HCT116 (cell line): ENCODE data around the gene STK32C. TPM values are rescaled to one million over a fixed set of nuclear protein-coding genes. Genes with fewer than 3 reads are reported as not detected.

Source experiments
- ATAC-seq: fragments of 200-7000 bp; cut with Tn5 transposase; 2 replicates; pipeline ENCODE4 v1.9.1; 2020; ENCODE audit warnings: mild to moderate bottlenecking, moderate library complexity
- BruUV-seq: library from RNA; stranded (reverse); fragments of 400-500 nt; replicated peaks from 2 replicates; lab custom pipeline; 2021; lab: Mats Ljungman, UMichigan
- CTCF ChIA-PET: fragments of 300-600 bp; sonication (Branson Sonifier 250); formaldehyde crosslinking; loops from one replicate; lab custom pipeline; 2021; ENCODE audit warnings: antibody characterized with exemption; lab: Charles Lee
- POLR2A ChIA-PET: fragments of 300-600, 350-600 bp; sonication (Branson Sonifier 250); formaldehyde crosslinking; loops from one replicate; lab custom pipeline; 2021; ENCODE audit warnings: antibody characterized with exemption; lab: Charles Lee
- RAD21 ChIA-PET, 2 experiments: fragments of 300-600 bp; sonication (Branson Sonifier 250); formaldehyde crosslinking; loops; one replicate each; lab custom pipeline; 2023; ENCODE audit warnings: low total read pairs in 2 of 2; ENCODE audit not compliant: uncharacterized antibody in 2 of 2, unreplicated experiment in 2 of 2, low non-redundant PET in 1 of 2; lab: Charles Lee
- DNase-seq: peaks from one replicate; pipeline ENCODE4 v3.0.0-alpha.2; 2010; ENCODE audit warnings: low read depth, low spot score
- H2AFZ ChIP-seq: fragments of 200-600 bp; shearing (Covaris generic), sonication (generic); 2 replicates; pipeline ENCODE4 v1.6.1; 2017; ENCODE audit warnings: low read depth, mixed run types, mixed read lengths, antibody characterized with exemption, low read length; ENCODE audit not compliant: poor library complexity, severe bottlenecking
- H3K27ac ChIP-seq: 2 replicates; pipeline ENCODE4 v1.5.1; 2012; ENCODE audit warnings: low read depth, low read length
- H3K27me3 ChIP-seq: fragments of 200-600 bp; sonication (generic); 2 replicates; pipeline ENCODE4 v1.6.1; 2016; ENCODE audit warnings: mixed run types, low read length, mixed read lengths; ENCODE audit not compliant: insufficient read depth
- H3K36me3 ChIP-seq, 2 experiments: fragments of 200-500 bp in 1 of 2; fragments of 200-600 bp in 1 of 2; sonication (Bioruptor generic) in 1 of 2; sonication (generic) in 1 of 2; 2 replicates each; pipeline versions ENCODE4 v1.5.1 to v1.6.1; 2014 to 2016; ENCODE audit warnings: low read length in 2 of 2, inconsistent platforms in 1 of 2, mixed read lengths in 1 of 2, mixed run types in 1 of 2; ENCODE audit not compliant: insufficient read depth in 2 of 2, control insufficient read depth in 1 of 2
- H3K4me1 ChIP-seq, 2 experiments: fragments of 200-600 bp in 1 of 2; sonication (generic) in 1 of 2; 2 replicates each; pipeline versions ENCODE4 v1.5.1 to v1.6.1; 2012 to 2017; ENCODE audit warnings: low read length in 2 of 2, inconsistent platforms in 1 of 2, mild to moderate bottlenecking in 1 of 2, mixed read lengths in 1 of 2, mixed run types in 1 of 2, moderate library complexity in 1 of 2; ENCODE audit not compliant: insufficient read depth in 2 of 2, control insufficient read depth in 1 of 2
- H3K4me2 ChIP-seq: fragments of 200-600 bp; sonication (generic); 2 replicates; pipeline ENCODE4 v1.6.1; 2017; ENCODE audit warnings: mixed run types, low read length, mixed read lengths
- H3K4me3 ChIP-seq, 2 experiments: fragments of 200-600 bp in 1 of 2; sonication (generic) in 1 of 2; replicated peaks in 1 of 2; 2 replicates each; pipeline ENCODE4 v1.5.1; 2011 to 2016; ENCODE audit warnings: low read length in 2 of 2, control low read depth in 1 of 2, low read depth in 1 of 2, mild to moderate bottlenecking in 1 of 2, mixed read lengths in 1 of 2, mixed run types in 1 of 2
- H3K79me2 ChIP-seq: fragments of 200-600 bp; sonication (generic); 2 replicates; pipeline ENCODE4 v1.6.1; 2017; ENCODE audit warnings: mild to moderate bottlenecking, mixed run types, low read length, moderate library complexity, mixed read lengths; ENCODE audit not compliant: insufficient read depth
- H3K9ac ChIP-seq: fragments of 200-600 bp; sonication (generic); 2 replicates; pipeline ENCODE4 v1.6.1; 2016; ENCODE audit warnings: low read length, mixed read lengths
- H3K9me2 ChIP-seq: fragments of 200-600 bp; sonication (generic), shearing (Covaris generic); 2 replicates; pipeline ENCODE4 v1.6.1; 2017; ENCODE audit warnings: mixed run types, mild to moderate bottlenecking, moderate library complexity; ENCODE audit not compliant: insufficient read depth
- H3K9me3 ChIP-seq, 2 experiments: fragments of 200-500 bp in 1 of 2; fragments of 200-600 bp in 1 of 2; sonication (Bioruptor generic) in 1 of 2; sonication (generic) in 1 of 2; 2 replicates each; pipeline ENCODE4 v1.6.1; 2014 to 2017; ENCODE audit warnings: low read length in 2 of 2, mixed read lengths in 2 of 2, inconsistent platforms in 1 of 2, low read depth in 1 of 2, mild to moderate bottlenecking in 1 of 2, mixed run types in 1 of 2, moderate library complexity in 1 of 2; ENCODE audit not compliant: control insufficient read depth in 1 of 2, insufficient read depth in 1 of 2
- H4K20me1 ChIP-seq: fragments of 200-600 bp; sonication (generic), shearing (Covaris generic); 2 replicates; pipeline ENCODE4 v1.6.1; 2017; ENCODE audit warnings: mixed run types, mild to moderate bottlenecking, moderate library complexity; ENCODE audit not compliant: insufficient read depth
- CBX3 ChIP-seq: IDR thresholded peaks from 2 replicates; pipeline ENCODE4 v1.6.1; 2012; ENCODE audit warnings: low read depth
- EGR1 ChIP-seq: IDR thresholded peaks from 2 replicates; pipeline ENCODE4 v1.6.1; 2012; ENCODE audit warnings: low read depth
- POLR2A ChIP-seq: IDR thresholded peaks from 2 replicates; pipeline ENCODE4 v1.7.0; 2011; ENCODE audit warnings: borderline replicate concordance; ENCODE audit not compliant: insufficient read depth, insufficient read length; ENCODE audit errors: extremely low read depth
- REST ChIP-seq: IDR thresholded peaks from 2 replicates; pipeline ENCODE4 v1.6.1; 2012; ENCODE audit warnings: low read depth
- ZFX ChIP-seq: fragments of 450-650 bp; IDR thresholded peaks from 2 replicates; pipeline ENCODE4 v1.6.1; 2017
- ZNF274 ChIP-seq: fragments of 200-500 bp; sonication (Bioruptor generic); IDR thresholded peaks from 2 replicates; pipeline ENCODE4 v1.6.1; 2014; ENCODE audit warnings: mild to moderate bottlenecking, low read depth, low read length, inconsistent platforms
- intact Hi-C: fragments of 100-400 bp; cut with micrococcal nuclease; formaldehyde crosslinking; loops from 2 replicates; pipeline ENCODE4 v1.10.0; 2022
- total RNA-seq: library from RNA; stranded (reverse); gene quantifications from one replicate; pipeline ENCODE4 v1.2.1, GENCODE V29; 2021; ENCODE audit not compliant: unreplicated experiment

Gene STK32C
- total RNA-seq, 1 experiment from 2014 or later: 29.7 TPM

- TF ChIP-seq ZNF274 (no peak), REST (no peak), POLR2A (no peak), EGR1 (no peak)
Observed at GRCh38 chr10:132226586-132227405, 81.0 kb downstream of the STK32C start (continued).

GRCh38 chr10:132225849-132226205, 81.9 kb downstream of the STK32C start:
- TF ChIP-seq CBX3: no peak
- no peak for TF ChIP-seq ZFX
- TF ChIP-seq POLR2A: no peak
- Histone ChIP-seq H3K4me3 (no peak overlapping the region), H3K4me2 (no peak overlapping the region), H3K27ac (no peak overlapping the region), H3K4me1 (no peaks in the 10 kb centered on the region), H3K9me3 (no peaks in the 10 kb centered on the region), H2AFZ (no peak overlapping the region), H3K9ac (no peak overlapping the region), H3K9me2 (no peaks in the 10 kb centered on the region), H4K20me1 (no peaks in the 10 kb centered on the region), H3K27me3 (no peaks in the 10 kb centered on the region), H3K79me2 (no peaks in the 10 kb centered on the region), H3K36me3 (no peaks in the 10 kb centered on the region)
- ATAC-seq: no peak
- no TSS peak for BruUV-seq
- DNase-seq: no peak
- intact Hi-C loops: no loop called here
- RAD21 ChIA-PET: no interaction called here
- POLR2A ChIA-PET: no interaction called here
- CTCF ChIA-PET: no interaction called here
